NCI-H1436 (cell line): ENCODE measurements around the gene ABCC10.
"Not testable (repeated sequence)": the region's sequence is repeated elsewhere in the genome, so short reads cannot be mapped to it uniquely, and the experiment has no call there.

Source experiments
- DNase-seq: peaks from one replicate; lab custom pipeline; 2025; lab: John Stamatoyannopoulos, UW

The ABCC10 gene, protein sequence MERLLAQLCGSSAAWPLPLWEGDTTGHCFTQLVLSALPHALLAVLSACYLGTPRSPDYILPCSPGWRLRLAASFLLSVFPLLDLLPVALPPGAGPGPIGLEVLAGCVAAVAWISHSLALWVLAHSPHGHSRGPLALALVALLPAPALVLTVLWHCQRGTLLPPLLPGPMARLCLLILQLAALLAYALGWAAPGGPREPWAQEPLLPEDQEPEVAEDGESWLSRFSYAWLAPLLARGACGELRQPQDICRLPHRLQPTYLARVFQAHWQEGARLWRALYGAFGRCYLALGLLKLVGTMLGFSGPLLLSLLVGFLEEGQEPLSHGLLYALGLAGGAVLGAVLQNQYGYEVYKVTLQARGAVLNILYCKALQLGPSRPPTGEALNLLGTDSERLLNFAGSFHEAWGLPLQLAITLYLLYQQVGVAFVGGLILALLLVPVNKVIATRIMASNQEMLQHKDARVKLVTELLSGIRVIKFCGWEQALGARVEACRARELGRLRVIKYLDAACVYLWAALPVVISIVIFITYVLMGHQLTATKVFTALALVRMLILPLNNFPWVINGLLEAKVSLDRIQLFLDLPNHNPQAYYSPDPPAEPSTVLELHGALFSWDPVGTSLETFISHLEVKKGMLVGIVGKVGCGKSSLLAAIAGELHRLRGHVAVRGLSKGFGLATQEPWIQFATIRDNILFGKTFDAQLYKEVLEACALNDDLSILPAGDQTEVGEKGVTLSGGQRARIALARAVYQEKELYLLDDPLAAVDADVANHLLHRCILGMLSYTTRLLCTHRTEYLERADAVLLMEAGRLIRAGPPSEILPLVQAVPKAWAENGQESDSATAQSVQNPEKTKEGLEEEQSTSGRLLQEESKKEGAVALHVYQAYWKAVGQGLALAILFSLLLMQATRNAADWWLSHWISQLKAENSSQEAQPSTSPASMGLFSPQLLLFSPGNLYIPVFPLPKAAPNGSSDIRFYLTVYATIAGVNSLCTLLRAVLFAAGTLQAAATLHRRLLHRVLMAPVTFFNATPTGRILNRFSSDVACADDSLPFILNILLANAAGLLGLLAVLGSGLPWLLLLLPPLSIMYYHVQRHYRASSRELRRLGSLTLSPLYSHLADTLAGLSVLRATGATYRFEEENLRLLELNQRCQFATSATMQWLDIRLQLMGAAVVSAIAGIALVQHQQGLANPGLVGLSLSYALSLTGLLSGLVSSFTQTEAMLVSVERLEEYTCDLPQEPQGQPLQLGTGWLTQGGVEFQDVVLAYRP (N-terminal part only)

DNA sequence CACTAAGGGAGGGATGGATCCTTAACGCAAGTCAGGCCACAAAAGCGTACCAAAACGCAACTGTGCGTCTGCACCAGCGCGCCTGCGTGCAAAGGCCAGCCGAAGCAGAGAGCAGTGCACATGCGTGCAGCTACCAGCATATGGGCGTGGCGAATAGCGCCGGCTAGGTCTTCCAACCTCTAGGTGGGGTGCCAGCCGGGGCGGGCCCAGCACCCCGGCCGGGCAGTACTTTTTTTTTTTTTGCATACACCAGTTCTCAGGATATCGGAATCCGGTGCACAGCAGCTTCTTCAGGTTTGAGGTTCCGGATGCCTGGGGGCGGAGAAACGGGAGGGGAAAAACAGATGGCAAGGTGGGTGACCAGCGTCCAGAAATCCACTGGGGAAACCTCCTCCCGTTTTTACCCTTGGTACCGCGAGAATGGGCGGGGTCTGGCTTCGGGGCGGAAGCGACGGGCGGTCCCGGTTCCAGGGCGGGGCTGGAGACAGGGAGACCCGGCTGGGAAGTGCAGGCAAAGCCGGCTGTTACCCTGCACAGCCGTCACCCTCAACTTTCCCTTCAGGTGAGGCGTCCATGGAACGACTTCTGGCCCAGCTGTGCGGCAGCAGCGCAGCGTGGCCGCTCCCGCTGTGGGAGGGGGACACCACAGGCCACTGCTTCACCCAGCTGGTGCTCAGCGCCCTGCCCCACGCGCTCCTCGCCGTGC is at the start of gene ABCC10:
ABCC10 (plus strand) TSS at position 136 of the 706 bp plus-strand sequence; CDS start at position 574, 438 bp downstream.
- peak; percentile 95 for DNase-seq

DNA sequence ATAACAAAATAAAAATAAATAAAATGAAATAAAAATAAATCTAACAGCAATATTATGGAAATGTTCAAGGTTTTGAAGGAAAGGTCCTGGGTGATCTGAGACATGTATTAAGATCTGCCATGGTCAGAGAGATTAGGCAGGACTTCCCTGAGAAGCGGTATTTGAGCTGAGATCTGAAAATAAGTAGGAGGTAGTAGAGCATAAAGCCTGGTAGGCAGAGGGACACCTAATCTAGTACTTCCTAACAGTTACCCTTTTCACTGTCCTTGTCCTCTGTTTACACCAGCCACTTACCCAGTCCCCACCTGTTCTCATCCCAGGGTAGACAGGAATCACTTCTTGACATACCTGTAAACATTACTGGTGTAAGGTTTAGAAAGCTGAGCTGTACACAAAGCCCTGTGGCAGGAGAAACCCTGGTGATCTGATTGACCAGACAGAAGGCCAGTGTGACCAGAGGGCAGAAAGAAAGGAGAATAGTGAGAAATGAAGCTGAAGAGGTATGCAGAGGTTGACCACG is 49.6 kb upstream of the ABCC10 start:
- no peak for DNase-seq

DNA sequence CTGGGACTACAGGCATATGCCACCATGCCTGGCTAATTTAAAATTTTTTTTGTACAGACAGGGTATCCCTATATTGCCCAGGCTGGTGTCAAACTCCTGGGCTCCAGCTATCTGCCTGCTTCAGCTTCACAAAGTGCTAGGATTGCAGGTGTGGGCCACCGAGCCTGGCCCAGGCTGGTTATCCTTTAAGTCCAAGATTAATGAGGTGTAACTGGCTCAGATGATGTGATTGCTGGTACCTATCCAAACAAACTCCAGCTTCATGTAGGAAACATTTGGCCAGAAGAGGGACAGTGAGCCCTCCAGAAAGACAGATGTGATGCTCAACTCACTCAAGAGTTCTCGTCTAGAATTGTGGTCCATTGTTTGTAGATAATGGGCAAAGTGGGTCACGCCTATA is 48.7 kb upstream of the ABCC10 start:
- no peak for DNase-seq

DNA sequence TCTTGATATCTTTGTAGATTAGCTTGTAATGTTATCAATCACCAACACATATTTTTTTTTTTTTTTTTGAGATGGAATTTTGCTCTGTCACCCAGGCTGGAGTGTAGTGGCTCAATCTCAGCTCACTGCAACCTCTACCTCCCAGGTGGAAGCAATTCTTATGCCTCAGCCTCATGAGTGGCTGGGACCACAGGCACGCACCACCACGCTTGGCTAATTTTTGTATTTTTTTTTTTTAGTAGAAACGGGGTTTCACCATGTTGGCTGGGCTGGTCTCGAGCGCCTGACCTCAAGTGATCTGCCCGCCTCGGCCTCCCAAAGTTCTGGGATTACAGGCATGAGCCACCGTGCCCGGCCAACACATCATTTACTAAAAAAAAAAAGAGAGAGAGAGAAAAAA is 46.5 kb upstream of the ABCC10 start:
- DNase-seq: not testable (repeated sequence)

DNA sequence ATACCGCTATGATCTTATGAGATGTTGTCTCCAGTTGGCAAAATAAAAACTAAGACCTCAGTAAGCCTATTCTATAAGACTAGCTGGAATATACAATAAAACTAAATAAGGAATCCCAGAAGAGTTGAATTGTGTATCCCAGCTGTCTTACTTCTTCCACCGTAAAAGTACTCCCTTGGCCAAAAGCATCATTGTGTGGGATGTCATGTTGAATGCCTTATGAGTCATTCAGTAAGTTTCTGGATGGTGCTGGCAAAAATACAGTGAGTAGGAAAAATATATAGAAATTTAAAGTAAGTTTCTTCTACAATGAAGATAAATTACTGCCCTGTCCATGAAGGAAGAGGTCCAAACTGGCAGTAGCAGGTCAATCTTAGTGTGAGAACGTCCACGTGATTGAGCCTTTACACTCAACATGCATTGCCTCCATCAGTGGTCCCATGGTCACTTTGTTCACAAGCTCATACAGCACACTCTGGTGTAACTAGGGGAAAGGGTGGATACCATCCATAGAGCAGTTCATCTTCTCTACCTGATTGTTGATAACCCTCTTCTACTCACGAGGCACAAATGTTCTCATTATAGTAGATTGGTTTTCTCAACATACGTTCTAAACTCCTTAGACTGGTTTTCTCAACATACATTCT is 44.2 kb upstream of the ABCC10 start:
- no peak for DNase-seq

DNA sequence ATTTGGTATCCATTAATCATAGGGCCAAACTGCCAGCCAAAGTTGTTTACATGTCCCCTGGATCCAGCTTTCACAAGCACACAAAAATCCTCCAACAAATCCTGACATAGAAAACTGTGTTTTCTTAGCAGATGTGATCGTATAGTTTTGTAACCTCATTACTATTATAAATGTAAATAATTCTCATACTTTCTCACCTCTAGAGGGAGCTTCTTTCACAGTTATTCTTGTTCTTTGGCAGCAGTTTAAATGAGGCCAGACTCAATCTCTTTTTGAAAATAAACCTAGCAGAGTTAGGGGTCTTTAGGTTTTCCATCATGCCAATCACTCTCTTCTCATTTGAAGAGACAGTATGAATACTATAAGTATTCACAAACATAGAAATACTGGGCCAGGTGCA is 40.8 kb upstream of the ABCC10 start:
- no peak for DNase-seq

DNA sequence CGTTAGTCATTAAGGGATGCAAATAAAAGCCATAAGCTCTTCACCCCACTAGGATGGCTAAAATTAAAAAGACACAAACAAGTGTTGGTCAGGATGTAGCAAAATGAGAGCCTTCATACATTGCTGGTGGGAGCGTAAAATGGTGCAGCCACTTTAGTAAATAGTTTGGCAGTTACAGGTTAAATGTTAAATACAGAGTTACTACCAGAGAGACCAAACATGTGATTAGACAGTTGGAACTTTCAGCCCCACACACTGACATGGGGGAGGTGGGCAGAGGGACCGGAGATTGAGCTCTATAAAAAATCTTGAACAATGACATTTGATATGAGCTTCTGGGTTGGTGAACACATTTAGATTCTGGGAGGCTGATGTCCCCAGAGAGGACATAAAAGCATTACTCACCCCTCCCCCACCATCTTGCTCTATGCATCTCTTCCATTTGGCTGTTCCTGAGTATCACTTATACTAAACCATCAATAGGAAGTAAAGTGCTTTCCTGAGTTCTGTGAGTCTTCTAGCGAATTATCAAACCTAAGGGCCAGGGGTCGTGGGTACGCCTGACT is 37.5 kb upstream of the ABCC10 start:
- peak; percentile 16 for DNase-seq

DNA sequence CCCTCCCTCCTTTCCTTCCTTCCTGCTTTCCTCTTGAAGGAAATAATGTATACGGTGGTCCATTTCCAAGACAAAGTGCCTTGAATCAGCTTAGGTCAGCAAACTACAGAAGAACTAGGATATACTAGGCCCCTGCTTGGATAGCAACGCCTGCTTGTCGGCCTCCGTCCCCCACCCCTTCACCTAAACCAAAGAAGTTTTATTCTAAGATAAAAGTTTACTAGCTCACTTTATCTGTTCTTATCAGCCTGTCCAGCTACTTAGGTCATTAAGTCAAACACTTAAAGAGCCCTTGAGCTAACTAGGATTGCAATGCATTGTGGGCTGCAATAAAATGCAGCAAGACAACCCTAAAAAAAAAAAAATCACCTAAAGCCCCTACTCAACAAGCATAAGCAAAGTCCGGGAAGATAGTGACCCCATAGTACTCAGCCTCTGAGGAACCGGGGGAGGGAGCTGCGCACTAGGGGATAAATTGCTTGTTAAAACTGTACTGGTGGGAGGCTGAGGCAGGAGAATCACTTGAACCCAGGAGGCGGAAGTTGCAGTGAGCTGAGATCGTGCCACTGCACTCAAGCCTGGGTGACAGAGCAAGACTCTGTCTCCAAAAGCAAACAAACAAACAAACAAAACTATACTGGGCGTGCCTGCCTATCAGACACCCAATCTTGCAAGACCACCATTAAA is 36.4 kb upstream of the ABCC10 start:
- not testable (repeated sequence) for DNase-seq

DNA sequence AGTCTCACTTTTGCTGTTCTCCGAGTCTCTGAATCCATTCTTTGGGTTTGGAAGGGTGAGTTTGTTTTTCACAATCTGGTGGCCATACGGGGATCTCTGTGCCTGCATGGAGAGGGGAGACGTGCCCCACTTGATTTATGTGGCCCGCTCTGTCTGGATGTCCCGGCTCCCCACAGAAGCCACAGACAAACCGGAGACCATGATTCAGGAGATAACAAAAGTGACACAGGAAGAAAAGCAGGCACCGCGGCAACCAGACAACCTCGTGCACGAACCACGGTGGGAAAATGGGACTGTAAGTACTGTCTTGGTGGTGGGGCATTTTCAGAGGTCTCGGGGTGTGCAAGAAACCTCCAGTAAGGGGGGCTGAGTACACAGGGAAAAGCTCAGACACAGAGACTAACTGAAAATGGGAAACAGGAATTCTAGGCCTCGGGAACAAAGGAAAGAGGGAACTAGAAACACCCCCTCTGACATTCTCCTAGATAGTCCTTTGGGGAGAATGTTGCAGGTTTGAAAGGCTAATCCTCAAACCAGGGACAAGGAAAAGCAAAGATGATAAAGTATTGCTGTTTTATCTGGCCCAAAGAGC is 35.8 kb upstream of the ABCC10 start:
- DNase-seq: no peak

DNA sequence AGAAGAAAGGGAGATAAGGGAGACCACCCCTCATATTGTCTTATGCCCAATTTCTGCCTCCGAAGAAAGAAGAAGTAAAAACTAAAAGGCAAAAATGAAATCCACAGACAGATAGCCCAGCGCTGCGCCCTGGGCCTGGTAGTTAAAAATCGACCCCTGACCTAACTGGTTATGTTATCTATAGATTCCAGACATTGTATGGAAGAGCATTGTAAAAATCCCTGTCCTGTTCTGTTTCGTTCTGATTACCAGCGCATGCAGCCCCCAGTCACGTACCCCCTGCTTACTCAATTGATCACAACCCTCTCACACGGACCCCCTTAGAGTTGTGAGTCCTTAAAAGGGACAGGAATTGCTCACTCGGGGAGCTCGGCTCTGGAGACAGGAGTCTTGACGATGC is 34.2 kb upstream of the ABCC10 start:
- DNase-seq: not testable (repeated sequence)

DNA sequence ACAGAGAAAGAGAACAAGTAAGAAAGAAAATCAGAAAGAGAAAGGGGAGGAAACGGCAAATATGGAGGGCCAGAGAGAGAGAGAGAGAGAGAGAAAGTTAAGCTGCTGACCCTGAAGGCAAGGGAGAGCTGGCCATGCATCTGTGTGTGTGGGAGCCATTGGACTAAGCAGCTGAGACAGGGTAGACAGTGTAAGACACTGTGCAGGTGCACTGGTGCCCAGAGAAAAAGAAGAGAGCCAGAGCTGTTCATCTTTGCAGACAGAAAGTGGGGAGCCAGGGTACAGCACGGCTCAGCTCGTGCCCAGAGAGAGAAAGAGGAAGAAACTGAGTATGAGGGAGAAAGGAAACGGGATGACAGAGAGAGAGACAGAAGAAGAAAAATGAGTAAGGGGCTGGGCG is 33.7 kb upstream of the ABCC10 start:
- DNase-seq: no peak

DNA sequence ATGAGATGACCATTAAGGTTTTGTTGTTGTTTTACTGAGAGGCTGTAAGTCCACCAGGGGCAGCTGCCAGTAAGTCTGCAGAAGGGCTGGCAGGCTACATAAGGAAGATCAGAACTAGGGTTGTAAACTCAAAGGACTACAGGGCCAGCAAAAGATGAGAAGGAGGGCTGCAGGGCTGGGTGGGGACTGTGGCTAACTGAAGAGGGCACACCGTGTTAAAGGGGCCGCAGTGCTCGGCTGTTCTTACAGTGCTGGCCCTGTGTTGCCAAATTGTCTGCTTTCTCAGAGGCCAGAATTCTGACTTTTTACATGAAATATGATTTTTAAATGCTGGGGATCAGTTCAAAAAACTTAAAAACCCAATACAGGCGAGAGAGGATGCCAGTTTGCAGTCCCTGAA is 32.4 kb upstream of the ABCC10 start:
- no peak for DNase-seq

DNA sequence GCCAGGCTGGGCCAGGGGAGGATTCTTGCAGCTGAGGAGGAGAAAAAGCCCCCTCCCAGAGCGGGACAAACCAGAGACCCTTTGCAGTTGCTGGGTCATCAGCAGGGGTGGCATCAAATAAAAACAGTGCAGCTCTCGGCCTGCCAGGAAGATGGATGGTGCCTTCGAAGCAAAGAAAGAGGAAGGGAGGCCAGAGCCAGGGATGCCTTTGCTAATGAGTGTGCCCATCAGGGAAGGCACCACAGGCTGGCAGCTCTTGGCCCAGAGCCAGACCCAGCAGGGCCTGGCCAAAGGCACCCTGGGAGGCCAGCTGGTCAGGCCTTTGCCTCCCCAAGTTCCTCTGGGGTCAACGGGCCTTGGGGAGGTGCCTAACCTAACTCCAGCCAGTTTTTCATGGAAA is 31.6 kb upstream of the ABCC10 start:
- DNase-seq: no peak

DNA sequence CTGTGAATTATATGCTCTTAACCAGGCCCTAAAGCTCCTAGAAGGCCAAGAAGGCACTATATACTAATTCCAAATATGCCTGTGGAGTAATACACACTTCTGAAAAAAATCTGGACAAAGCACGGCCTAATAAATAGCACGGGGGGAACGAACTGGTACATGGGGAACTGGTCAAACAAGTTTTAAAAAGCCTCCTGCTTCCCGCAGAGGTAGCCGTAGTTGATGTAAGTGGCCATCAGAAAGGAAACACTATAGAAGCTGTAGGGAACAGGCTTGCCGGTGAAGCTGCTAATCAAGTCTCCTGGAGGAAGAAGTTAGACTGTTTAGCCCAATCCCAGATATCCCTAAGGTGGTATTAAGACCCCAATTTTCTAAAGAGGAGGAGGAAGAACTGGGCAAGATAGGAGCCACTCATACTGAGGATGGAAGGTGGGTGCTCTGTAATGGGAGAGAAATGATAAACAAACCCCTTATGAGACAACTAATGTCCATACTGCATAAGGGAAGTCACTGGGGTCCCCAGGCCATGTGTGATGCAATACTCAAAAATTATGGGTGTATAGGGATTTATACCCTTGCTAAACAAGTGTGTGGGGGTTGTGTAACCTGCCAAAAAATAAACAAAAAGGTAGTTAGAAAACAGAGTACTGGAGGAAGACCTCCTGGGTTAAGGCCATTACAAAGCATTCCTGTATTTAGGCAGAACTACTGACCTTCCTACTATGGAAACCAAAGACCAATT is 30.8 kb upstream of the ABCC10 start:
- no peak for DNase-seq

DNA sequence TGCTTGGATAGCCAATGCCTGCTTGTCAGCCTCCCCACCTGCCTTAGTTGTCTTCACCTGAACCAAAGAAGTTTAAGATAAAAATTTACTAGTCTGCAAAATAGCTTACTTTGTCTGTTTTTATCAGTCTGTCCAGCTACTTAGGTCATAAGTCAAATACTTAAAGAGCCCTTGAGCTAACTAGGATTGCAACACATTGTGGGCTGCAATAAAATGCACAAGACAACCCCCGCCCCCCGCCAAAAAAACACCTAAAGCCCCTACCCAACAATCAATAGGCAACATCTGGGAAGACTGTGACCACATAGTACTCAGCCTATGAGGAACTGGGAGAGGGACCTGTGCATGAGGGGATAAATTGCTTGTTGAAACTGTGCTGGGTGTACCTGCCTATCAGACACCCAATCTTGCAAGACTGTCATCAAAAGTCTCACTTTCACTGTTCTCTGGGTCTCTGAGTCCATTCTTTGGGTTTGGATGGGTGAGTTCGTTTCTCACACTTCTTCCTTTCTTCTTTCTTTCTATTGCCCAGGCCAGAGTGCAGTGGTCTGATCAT is 27.3 kb upstream of the ABCC10 start:
- DNase-seq: no peak

DNA sequence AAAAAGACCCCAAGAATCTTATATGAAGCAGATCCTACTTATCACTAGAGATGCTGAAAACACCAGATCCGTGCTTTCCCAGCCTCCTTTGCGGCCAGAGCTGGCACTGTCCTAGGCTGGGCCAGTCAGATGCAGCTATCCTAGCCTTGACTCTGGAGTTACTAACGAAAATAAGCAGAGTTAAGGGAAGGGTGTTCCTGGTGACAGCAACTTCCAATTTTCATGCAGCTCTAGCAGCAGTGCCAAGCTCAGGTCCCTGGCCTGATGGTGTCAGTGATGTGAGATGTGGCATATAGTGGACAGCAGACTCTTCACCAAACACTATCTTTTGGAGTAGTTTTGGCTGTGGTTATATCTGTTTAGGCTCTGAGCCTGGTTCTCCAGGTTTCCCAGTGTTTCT is 25.6 kb upstream of the ABCC10 start:
- no peak for DNase-seq

DNA sequence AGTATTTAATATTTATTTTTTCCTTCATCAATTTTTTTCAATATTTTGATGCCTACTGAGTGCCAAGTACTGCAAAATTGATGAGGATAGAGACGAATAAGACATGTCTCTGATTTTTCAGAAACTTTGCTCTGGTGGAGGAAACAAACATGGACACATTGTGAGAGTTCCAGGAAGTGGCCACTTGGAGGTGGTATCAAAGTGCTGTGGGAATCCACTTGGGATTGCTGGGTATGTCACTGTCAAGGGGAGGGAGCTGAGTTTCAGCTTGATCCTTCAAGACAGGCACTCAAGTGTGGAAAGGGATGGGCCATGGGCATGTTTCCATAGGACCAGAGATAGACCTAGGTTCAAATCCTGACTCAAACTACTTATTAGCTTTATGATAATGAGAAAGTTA is 24.5 kb upstream of the ABCC10 start:
- no peak for DNase-seq

DNA sequence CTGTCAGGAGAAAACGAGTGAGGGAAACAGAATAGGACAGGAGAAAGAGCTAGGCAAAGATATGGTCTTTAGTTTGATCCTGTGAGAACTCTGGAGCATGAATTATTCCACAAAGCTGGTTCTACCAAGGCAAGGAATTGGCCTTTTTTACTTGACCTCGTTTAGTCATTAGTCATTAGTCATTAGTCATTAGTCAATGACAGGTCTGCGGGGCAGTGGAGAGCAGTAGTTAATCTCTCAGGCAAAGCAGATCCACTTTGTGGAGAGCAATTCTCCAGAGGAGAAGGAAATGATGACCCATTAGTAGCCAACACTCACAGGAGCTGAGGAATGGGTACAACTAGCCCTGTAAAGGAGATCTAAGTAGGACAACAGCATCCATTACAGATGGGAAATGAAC is 22.0 kb upstream of the ABCC10 start:
- DNase-seq: no peak

DNA sequence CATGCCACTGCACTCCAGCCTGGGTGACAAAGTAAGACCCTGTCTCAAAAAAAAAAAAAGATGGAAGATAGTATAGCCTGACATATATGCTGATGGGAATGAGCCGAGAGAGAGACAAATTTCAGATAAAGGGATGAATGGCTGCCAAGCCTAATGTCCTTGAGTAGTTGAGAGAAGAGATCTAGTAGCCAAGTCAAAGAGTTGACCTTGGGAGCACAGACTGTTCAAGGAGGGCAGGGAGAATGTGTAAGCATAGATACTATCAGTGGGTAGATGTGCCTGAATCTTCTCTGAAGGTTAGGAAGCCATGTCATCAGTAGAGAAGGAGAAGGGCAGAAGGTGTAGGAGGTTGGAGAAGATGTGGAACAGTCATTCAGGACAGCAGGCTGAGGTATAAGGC is 20.0 kb upstream of the ABCC10 start:
- DNase-seq: no peak
